K562 (cell line): ENCODE data around the gene CENPA. TPM values are rescaled to one million over a fixed set of nuclear protein-coding genes. Genes with fewer than 3 reads are reported as not detected.

Experiments
- BHLHE40 ChIP-seq: IDR thresholded peaks from 2 replicates; pipeline ENCODE4 v1.6.1; 2011; ENCODE audit warnings: low read length, improper control_type of control experiment
- DMBX1 ChIP-seq: fragments of 250-450 bp; sonication (Bioruptor Pico); IDR thresholded peaks from 2 replicates; pipeline ENCODE4 v1.8.0; 2022; ENCODE audit warnings: inconsistent platforms, mild to moderate bottlenecking, moderate library complexity, borderline replicate concordance
- ETV5 ChIP-seq: sonication (generic); formaldehyde crosslinking; IDR thresholded peaks from 2 replicates; pipeline ENCODE4 v1.4.0; 2020; ENCODE audit warnings: low read depth, mild to moderate bottlenecking, missing genetic modification reagents
- FOS ChIP-seq: IDR thresholded peaks from 3 replicates; pipeline ENCODE4 v1.6.1; 2011; ENCODE audit not compliant: insufficient read length; ENCODE audit errors: extremely low read depth
- L3MBTL2 ChIP-seq: fragments of 450-650 bp; IDR thresholded peaks from 2 replicates; pipeline ENCODE4 v1.6.1; 2016; ENCODE audit warnings: mild to moderate bottlenecking, moderate library complexity
- MEIS2 ChIP-seq: fragments of 450-650 bp; IDR thresholded peaks from 2 replicates; pipeline ENCODE4 v1.6.1; 2014; ENCODE audit warnings: mild to moderate bottlenecking; ENCODE audit not compliant: partially characterized antibody
- MNT ChIP-seq, 2 experiments: fragments of 450-650 bp; conservative IDR thresholded peaks; 2 replicates each; pipeline ENCODE4 v1.6.1; 2017; ENCODE audit warnings: mild to moderate bottlenecking in 2 of 2, moderate library complexity in 2 of 2
- NR2C2 ChIP-seq, 2 experiments: fragments of 200-800 bp in 1 of 2; sonication (Bioruptor generic) in 1 of 2; sonication (generic) in 1 of 2; formaldehyde crosslinking in 1 of 2; IDR thresholded peaks; 2 replicates each; pipeline versions ENCODE4 v1.6.1 to v1.8.0; 2016 to 2022; ENCODE audit warnings: mild to moderate bottlenecking in 1 of 2, missing compliant biosample characterization in 1 of 2, missing genetic modification characterization in 1 of 2, missing genetic modification reagents in 1 of 2
- PATZ1 ChIP-seq: fragments of 250-450 bp; sonication (Bioruptor Pico); IDR thresholded peaks from 2 replicates; pipeline ENCODE4 v1.5.0; 2020; ENCODE audit warnings: mild to moderate bottlenecking, borderline replicate concordance
- RBFOX2 ChIP-seq: fragments of 200-400 bp; formaldehyde crosslinking; IDR thresholded peaks from 2 replicates; pipeline ENCODE4 v1.6.1; 2017; ENCODE audit warnings: low read depth, mild to moderate bottlenecking, low read length, moderate library complexity
- ZNF592 ChIP-seq: fragments of 450-650 bp; IDR thresholded peaks from 2 replicates; pipeline ENCODE4 v1.6.1; 2017; ENCODE audit warnings: antibody characterized with exemption, mild to moderate bottlenecking
- ZNF699 ChIP-seq: fragments of 250-450 bp; sonication (Bioruptor Pico); IDR thresholded peaks from 2 replicates; pipeline ENCODE4 v1.8.0; 2021; ENCODE audit warnings: mild to moderate bottlenecking, moderate library complexity; ENCODE audit not compliant: insufficient replicate concordance
- polyA plus RNA-seq, 8 experiments: library from polyadenylated mRNA; depleted of rRNA in 4 of 8; stranded (reverse) in 5 of 8; unstranded in 3 of 8; fragments of >200 nt; fragmentation: Nextera tagmentation in 2 of 8; fragmentation: Illumina TruSeq in 1 of 8; extraction: Ambion mirVana in 2 of 8; extraction: Trizol in 1 of 8; gene quantifications; 2 replicates each; pipeline versions ENCODE4 v1.2.1 to v1.2.3, GENCODE V29; 2011 to 2014; ENCODE audit warnings: inconsistent platforms in 1 of 8, missing spikeins in 1 of 8
- total RNA-seq, 7 experiments: library from RNA; depleted of rRNA in 6 of 7; stranded (reverse); fragments of >200 nt in 6 of 7; fragmentation: Illumina TruSeq in 2 of 7; extraction: Trizol in 2 of 7; gene quantifications; 2 replicates each; pipeline versions ENCODE4 v1.2.1 to v1.2.3, GENCODE V29; 2011 to 2021; ENCODE audit warnings: low replicate concordance in 1 of 7
- TF ChIP-seq, protein P1 (sequence below), 2 experiments: IDR thresholded peaks; 2 replicates each; pipeline ENCODE4 v1.6.1; 2011; ENCODE audit warnings: borderline replicate concordance in 1 of 2, control low read depth in 1 of 2, low read depth in 1 of 2, low read length in 1 of 2, mild to moderate bottlenecking in 1 of 2, mixed read lengths in 1 of 2, moderate library complexity in 1 of 2; ENCODE audit not compliant: insufficient read depth in 1 of 2, insufficient read length in 1 of 2, poor library complexity in 1 of 2, severe bottlenecking in 1 of 2; ENCODE audit errors: extremely low read depth in 1 of 2
- TF ChIP-seq, protein P2 (sequence below): sonication (generic); formaldehyde crosslinking; IDR thresholded peaks from 2 replicates; pipeline ENCODE4 v1.9.0; 2022; ENCODE audit warnings: mild to moderate bottlenecking, missing genetic modification reagents
- TF ChIP-seq, protein P3 (sequence below): fragments of 450-650 bp; IDR thresholded peaks from 2 replicates; pipeline ENCODE4 v1.6.1; 2016

CENPA gene
- total and polyA plus RNA-seq, 9 of the 15 experiments (the other 6 are each of a cell fraction or from before 2014, with no cell fraction given), result 11.3 to 61.7 (median 44.7) TPM

- TF ChIP-seq, protein P1, sequence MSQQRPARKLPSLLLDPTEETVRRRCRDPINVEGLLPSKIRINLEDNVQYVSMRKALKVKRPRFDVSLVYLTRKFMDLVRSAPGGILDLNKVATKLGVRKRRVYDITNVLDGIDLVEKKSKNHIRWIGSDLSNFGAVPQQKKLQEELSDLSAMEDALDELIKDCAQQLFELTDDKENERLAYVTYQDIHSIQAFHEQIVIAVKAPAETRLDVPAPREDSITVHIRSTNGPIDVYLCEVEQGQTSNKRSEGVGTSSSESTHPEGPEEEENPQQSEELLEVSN (IDR thresholded peaks at IDR 0.05; ENCODE audit: borderline replicate concordance in 1 of 2, extremely low read depth in 1 of 2, insufficient read depth in 1 of 2, insufficient read length in 1 of 2, low read depth in 1 of 2, low read length in 1 of 2, poor library complexity in 1 of 2, severe bottlenecking in 1 of 2), result peak in 1 of 2 experiments; percentile 59
- peak in 1 of 2 experiments; percentile 46; a peak in 1 of 4 replicates for TF ChIP-seq MNT (conservative IDR thresholded peaks at IDR 0.05)
- TF ChIP-seq MEIS2, result peak; percentile 72
- TF ChIP-seq ZNF699 (CRISPR knock-in tag), result no peak
- TF ChIP-seq PATZ1 (CRISPR knock-in tag), result no peak
- TF ChIP-seq, protein P2, sequence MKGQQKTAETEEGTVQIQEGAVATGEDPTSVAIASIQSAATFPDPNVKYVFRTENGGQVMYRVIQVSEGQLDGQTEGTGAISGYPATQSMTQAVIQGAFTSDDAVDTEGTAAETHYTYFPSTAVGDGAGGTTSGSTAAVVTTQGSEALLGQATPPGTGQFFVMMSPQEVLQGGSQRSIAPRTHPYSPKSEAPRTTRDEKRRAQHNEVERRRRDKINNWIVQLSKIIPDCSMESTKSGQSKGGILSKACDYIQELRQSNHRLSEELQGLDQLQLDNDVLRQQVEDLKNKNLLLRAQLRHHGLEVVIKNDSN (CRISPR knock-in tag), result peak; percentile 55
- TF ChIP-seq NR2C2 (CRISPR knock-in tag; IDR thresholded peaks at IDR 0.05), result no peak
- peak; percentile 23; the same call in 1 of the 2 replicates for TF ChIP-seq NR2C2 (tag; IDR thresholded peaks at IDR 0.05)
- TF ChIP-seq DMBX1 (CRISPR knock-in tag), result peak; percentile 36; the same call in 1 of the 2 replicates
- no peak for TF ChIP-seq FOS
- TF ChIP-seq L3MBTL2, result peak; percentile 59
- peak; percentile 43 for TF ChIP-seq RBFOX2
- peak; percentile 86 for TF ChIP-seq BHLHE40
- TF ChIP-seq ZNF592, result peak; percentile 43; the same call in 1 of the 2 replicates
- 0 out of 2 replicates have a peak, but pooled peaks have one; percentile 17 for TF ChIP-seq ETV5
- TF ChIP-seq, protein P3, sequence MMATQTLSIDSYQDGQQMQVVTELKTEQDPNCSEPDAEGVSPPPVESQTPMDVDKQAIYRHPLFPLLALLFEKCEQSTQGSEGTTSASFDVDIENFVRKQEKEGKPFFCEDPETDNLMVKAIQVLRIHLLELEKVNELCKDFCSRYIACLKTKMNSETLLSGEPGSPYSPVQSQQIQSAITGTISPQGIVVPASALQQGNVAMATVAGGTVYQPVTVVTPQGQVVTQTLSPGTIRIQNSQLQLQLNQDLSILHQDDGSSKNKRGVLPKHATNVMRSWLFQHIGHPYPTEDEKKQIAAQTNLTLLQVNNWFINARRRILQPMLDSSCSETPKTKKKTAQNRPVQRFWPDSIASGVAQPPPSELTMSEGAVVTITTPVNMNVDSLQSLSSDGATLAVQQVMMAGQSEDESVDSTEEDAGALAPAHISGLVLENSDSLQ, result peak; percentile 79
Observed at GRCh38 chr2:26767129-26767528, 18.7 kb upstream of the CENPA start (continued).
